ENCODE data around the gene PRKG2. TPM values are rescaled to one million over a fixed set of nuclear protein-coding genes. Genes with fewer than 3 reads are reported as not detected.

The PRKG2 gene
- total RNA-seq, 4 donors from 2014 or later = 0.20 TPM; not detected in 3

- in situ Hi-C loops (cut with MboI; ENCODE audit: low sequenced_read_pairs in 4 of 4) (no loop called here), intact Hi-C loops (cut with DNase I; ENCODE audit: low total_unique reads) (no loop called here)
- no peak overlapping the region for H3K27ac ChIP-seq
- no peaks in the 10 kb centered on the region for H3K9me3 ChIP-seq
- no peak overlapping the region for H3K4me3 ChIP-seq
- H3K4me1 ChIP-seq = no peaks in the 10 kb centered on the region
- peaks cover 0 to 5% (median 0%) of the 10 kb centered on the region in 3 donors for H3K27me3 ChIP-seq
- ATAC-seq (no peak), DNase-seq (no peak)
- TF ChIP-seq POLR2A (IDR thresholded peaks at IDR 0.05) (no peak), CTCF (IDR thresholded peaks at IDR 0.05 in 4 of 5, conservative IDR thresholded peaks at IDR 0.05 in 1 of 5) (no peak)
- H3K36me3 ChIP-seq = no peaks in the 10 kb centered on the region
These were observed 176.2 kb downstream of the PRKG2 start for GRCh38 chr4:81038636-81039350.

Other genes starting within 250 kb of the PRKG2 start
- gene BMP3, start 184.5 kb downstream of the PRKG2 start, total RNA-seq = under 1 TPM; 0.11 to 0.51 (median 0.20) TPM